Smooth muscle cell (in vitro differentiated cells): ENCODE results near the gene TMEM147. TPM values are rescaled to one million over a fixed set of nuclear protein-coding genes. Genes with fewer than 3 reads are reported as not detected.

ENCODE experiments used
- DNase-seq: peaks from one replicate; lab custom pipeline; 2025; ENCODE audit not compliant: unreplicated experiment; lab: John Stamatoyannopoulos, UW
- H2AFZ ChIP-seq: fragments of 200-600 bp; sonication (generic); 2 replicates; pipeline ENCODE4 v1.6.0; 2016; ENCODE audit warnings: antibody characterized with exemption, low read depth, mild to moderate bottlenecking
- H3F3A ChIP-seq: fragments of 200-600 bp; sonication (generic); 2 replicates; pipeline ENCODE4 v1.6.0; 2017; ENCODE audit warnings: antibody characterized with exemption, low read depth
- H3K27ac ChIP-seq: fragments of 200-600 bp; sonication (generic); 2 replicates; pipeline ENCODE4 v1.5.1; 2016; ENCODE audit warnings: low read depth, mild to moderate bottlenecking
- H3K27me3 ChIP-seq: fragments of 200-600 bp; sonication (generic); 2 replicates; pipeline ENCODE4 v1.6.1; 2016; ENCODE audit warnings: low read depth, mild to moderate bottlenecking
- H3K36me3 ChIP-seq: fragments of 200-600 bp; sonication (generic); 2 replicates; pipeline ENCODE4 v1.5.1; 2016; ENCODE audit warnings: low read depth
- H3K4me1 ChIP-seq: fragments of 200-600 bp; sonication (generic); 2 replicates; pipeline ENCODE4 v1.5.1; 2016; ENCODE audit warnings: low read depth
- H3K4me2 ChIP-seq: fragments of 200-600 bp; sonication (generic); 2 replicates; pipeline ENCODE4 v1.6.0; 2016; ENCODE audit warnings: mild to moderate bottlenecking
- H3K4me3 ChIP-seq: fragments of 200-600 bp; sonication (generic); 2 replicates; pipeline ENCODE4 v1.5.1; 2016; ENCODE audit warnings: mild to moderate bottlenecking
- H3K79me2 ChIP-seq: fragments of 200-600 bp; sonication (generic); 2 replicates; pipeline ENCODE4 v1.6.0; 2016; ENCODE audit warnings: low read depth, mild to moderate bottlenecking
- H3K9ac ChIP-seq: fragments of 200-600 bp; sonication (generic); 2 replicates; pipeline ENCODE4 v1.6.0; 2016; ENCODE audit warnings: low read depth
- H3K9me3 ChIP-seq: fragments of 200-600 bp; sonication (generic); replicated peaks from 2 replicates; pipeline ENCODE4 v1.5.1; 2016; ENCODE audit warnings: low read depth
- H4K20me1 ChIP-seq: fragments of 200-600 bp; sonication (generic); 2 replicates; pipeline ENCODE4 v1.6.0; 2016; ENCODE audit warnings: low read depth
- WGBS: methylation state at CpG from one replicate; pipeline ENCODE4 v1.1.7; 2016; ENCODE audit warnings: low lambda C conversion rate; 5-methylcytosine and 5-hydroxymethylcytosine counted together
- polyA plus RNA-seq: library from polyadenylated mRNA; unstranded; fragments of >200 nt; fragmentation: Nextera tagmentation; extraction: Ambion mirVana; gene quantifications from 2 replicates; pipeline ENCODE4 v1.2.1, GENCODE V29; 2016
- total RNA-seq: library from RNA; depleted of rRNA; stranded (reverse); fragments of >200 nt; gene quantifications from 2 replicates; pipeline ENCODE4 v1.2.3, GENCODE V29; 2014
- TF ChIP-seq, protein P1 (sequence below): fragments of 200-600 bp; sonication (generic); IDR thresholded peaks from 2 replicates; pipeline ENCODE4 v1.5.1; 2017; ENCODE audit warnings: borderline replicate concordance, mild to moderate bottlenecking, antibody characterized with exemption; ENCODE audit not compliant: insufficient read depth, poor library complexity, severe bottlenecking

Gene TMEM147
- total and polyA plus RNA-seq, 2 experiments from 2014 or later = 168 to 291 TPM

DNA sequence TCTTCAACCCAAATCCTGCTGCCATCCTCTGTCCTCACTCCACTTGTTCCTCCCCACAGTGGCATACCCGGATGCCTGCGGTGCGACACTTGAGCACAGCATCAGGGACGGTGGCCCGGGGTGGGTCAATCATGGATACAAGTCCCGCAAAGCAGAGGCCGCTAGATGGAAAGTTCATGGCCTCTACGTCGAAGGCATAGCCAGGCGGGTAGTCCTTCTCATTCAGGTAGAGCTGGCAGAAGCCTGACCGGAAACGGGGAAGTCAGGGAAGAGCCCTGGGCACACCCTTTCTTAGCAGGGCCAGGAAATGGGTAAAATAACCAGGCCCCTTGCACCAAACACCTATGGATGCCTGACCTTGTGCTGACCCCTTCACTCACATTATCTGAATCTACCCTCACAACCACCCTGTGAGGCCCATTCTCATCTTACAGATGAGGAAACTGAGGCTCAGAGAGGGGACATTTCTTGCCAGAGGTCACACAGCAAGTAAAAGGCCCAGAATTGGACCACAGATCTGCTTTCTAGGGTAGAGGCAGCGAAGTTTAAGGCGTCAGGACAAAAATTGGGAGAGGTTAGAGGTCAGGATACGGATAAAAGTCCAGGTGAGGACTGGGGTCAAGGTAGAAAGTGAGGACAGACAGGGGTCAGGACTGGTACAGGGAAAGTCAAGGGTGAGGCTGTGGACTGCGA lies 11.6 kb downstream of the TMEM147 start:
- H3K27me3 ChIP-seq = peaks cover 50% of the 10 kb centered on the region
- no peaks in the 10 kb centered on the region for H3K79me2 ChIP-seq
- H2AFZ ChIP-seq = no peak overlapping the region
- H3K9ac ChIP-seq = no peak overlapping the region
- H4K20me1 ChIP-seq = no peaks in the 10 kb centered on the region
- peaks cover 3% of the 10 kb centered on the region for H3K4me1 ChIP-seq
- no peaks in the 10 kb centered on the region for H3F3A ChIP-seq
- H3K4me2 ChIP-seq = peak overlapping the region; percentile 80
- TF ChIP-seq, protein P1, sequence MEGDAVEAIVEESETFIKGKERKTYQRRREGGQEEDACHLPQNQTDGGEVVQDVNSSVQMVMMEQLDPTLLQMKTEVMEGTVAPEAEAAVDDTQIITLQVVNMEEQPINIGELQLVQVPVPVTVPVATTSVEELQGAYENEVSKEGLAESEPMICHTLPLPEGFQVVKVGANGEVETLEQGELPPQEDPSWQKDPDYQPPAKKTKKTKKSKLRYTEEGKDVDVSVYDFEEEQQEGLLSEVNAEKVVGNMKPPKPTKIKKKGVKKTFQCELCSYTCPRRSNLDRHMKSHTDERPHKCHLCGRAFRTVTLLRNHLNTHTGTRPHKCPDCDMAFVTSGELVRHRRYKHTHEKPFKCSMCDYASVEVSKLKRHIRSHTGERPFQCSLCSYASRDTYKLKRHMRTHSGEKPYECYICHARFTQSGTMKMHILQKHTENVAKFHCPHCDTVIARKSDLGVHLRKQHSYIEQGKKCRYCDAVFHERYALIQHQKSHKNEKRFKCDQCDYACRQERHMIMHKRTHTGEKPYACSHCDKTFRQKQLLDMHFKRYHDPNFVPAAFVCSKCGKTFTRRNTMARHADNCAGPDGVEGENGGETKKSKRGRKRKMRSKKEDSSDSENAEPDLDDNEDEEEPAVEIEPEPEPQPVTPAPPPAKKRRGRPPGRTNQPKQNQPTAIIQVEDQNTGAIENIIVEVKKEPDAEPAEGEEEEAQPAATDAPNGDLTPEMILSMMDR = no peak
- H3K4me3 ChIP-seq = no peak overlapping the region
- 89% methylated on average over 16 of the region's 16 CpGs for WGBS
- no peaks in the 10 kb centered on the region for H3K9me3 ChIP-seq
- no peak overlapping the region for H3K27ac ChIP-seq
- DNase-seq = no peak
- H3K36me3 ChIP-seq = no peaks in the 10 kb centered on the region

DNA sequence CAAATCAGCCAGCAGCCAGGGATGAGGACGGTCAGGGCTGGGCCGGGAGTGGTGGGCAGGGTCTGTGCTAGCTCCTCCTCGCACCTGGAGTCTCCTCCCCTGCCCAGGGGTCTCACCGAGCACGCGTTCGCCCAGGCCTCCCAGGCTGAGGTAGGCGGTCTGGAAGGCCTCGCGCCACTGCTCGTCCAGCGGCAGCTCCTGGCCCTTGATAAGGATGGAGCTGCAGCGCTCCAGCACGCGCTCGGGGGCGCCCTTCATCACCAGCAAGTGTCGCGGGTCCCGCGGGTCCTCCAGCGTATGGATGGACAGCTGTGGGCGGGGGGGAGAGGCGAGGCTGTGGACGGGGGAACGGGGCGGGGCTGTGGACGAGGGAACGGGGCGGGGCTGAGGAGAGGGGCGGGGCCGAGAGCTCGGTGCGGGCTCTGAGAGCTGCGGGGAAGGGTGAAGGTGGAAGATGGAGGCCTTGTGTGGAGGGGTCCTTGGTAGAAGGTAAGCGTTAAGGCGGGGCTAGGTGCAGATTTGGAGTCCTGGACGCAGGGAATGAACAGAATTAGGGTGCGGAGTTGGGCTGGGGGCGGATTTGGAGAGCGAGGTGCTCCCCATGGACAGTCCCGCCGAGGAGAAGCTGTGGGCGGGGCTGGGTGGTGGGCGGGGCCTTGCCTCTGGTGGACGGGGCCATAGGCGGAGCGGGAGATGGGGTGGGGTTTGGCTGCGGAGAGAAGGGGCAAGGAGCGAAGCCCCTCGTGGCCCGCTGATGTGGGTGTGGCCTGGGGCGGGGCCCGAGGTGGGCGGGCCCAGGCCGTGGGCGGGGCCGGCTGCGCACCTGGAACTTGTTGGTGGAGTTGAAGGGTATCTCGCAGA lies 12.3 kb downstream of the TMEM147 start:
- TF ChIP-seq, protein P1 = no peak
- no peak overlapping the region for H3K9ac ChIP-seq
- 5% methylated on average over 18 of the region's 60 CpGs for WGBS
- no peaks in the 10 kb centered on the region for H3K9me3 ChIP-seq
- peak overlapping the region; percentile 41 for H3K4me3 ChIP-seq
- no peaks in the 10 kb centered on the region for H3F3A ChIP-seq
- H2AFZ ChIP-seq = no peak overlapping the region
- peak; percentile 48 for DNase-seq
- peak overlapping the region; percentile 80 for H3K4me2 ChIP-seq
- peaks cover 54% of the 10 kb centered on the region for H3K27me3 ChIP-seq
- no peaks in the 10 kb centered on the region for H3K79me2 ChIP-seq
- no peaks in the 10 kb centered on the region for H3K36me3 ChIP-seq
- no peaks in the 10 kb centered on the region for H4K20me1 ChIP-seq
- no peak overlapping the region for H3K27ac ChIP-seq
- H3K4me1 ChIP-seq = peaks cover 3% of the 10 kb centered on the region

DNA sequence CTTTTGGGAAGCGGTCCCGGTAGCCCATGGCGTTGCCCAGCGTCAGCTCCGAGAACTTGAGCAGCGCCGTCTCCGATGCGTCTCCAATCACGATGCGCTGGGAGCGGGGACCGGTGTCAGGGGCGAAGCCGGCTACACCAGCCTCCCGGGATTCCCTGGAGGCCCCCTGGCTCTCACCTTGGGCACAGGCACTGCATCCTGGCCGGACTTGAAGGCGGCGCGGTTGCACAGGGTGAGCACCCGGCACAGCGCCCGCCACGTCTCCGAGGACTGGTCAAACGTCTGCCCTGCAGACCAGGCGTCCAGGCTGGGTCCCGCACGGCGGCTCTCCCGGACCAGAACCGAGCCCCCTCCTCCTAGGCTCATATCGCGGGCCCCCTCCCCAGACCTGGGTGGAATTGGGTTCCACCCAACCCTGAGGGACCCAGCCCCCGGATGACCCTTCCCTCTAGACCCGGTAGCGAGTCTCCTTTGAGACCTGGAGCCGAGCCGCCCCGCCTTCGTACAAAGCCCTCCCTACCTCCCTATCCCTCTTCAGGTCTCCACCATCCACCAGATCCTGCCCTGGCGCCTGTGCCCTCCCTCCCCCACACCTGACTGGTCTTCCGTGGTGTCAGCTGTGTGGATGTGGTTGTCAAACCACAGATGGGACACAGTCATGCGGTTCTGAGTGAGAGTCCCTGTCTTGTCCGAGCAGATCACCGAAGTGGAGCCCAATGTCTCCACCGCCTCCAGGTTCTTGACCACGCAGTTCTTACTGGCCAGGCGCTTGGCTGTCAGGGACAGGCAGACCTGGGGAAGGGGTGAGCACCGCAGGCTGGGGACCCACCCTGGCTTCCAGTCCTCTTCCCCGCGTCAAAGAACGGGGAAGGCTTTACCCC lies 13.2 kb downstream of the TMEM147 start:
- Histone ChIP-seq H3K4me2 (peak overlapping the region; percentile 80), H3K27me3 (peaks cover 54% of the 10 kb centered on the region), H3K4me3 (peak overlapping the region; percentile 41), H3K4me1 (peaks cover 3% of the 10 kb centered on the region), H4K20me1 (no peaks in the 10 kb centered on the region), H3K9ac (no peak overlapping the region), H3K9me3 (no peaks in the 10 kb centered on the region), H3K79me2 (no peaks in the 10 kb centered on the region), H3K27ac (no peak overlapping the region), H2AFZ (no peak overlapping the region), H3F3A (no peaks in the 10 kb centered on the region), H3K36me3 (no peaks in the 10 kb centered on the region)
- no peak for DNase-seq
- TF ChIP-seq, protein P1 = no peak
- 43% methylated on average over 44 of the region's 53 CpGs for WGBS
